Effector memory CD8-positive, alpha-beta T cell (primary cell): Measurements from ENCODE around the gene M6PR.
"Not testable (repeated sequence)": the region's sequence is repeated elsewhere in the genome, so short reads cannot be mapped to it uniquely, and the experiment has no call there.

Experiments
- ATAC-seq: fragments of 150-1000 bp; cut with Tn5 transposase; replicated peaks from 2 replicates; pipeline ENCODE4 v1.10.0; 2021; ENCODE audit warnings: mild to moderate bottlenecking, moderate library complexity
- DNase-seq, 3 experiments: peaks; one replicate each; pipeline ENCODE4 v3.0.0; 2021
- H3K27ac Mint-ChIP-seq, 2 donors: one replicate each; pipeline ENCODE4 v1.8.0; 2022; ENCODE audit warnings: mild to moderate bottlenecking in 2 of 2, mixed read lengths in 2 of 2, moderate library complexity in 2 of 2
- H3K27me3 Mint-ChIP-seq, 2 donors: one replicate each; pipeline ENCODE4 v1.8.0; 2022; ENCODE audit warnings: mixed read lengths in 2 of 2
- H3K36me3 Mint-ChIP-seq: one replicate; pipeline ENCODE4 v1.8.0; 2022; ENCODE audit warnings: mild to moderate bottlenecking, moderate library complexity, mixed read lengths; ENCODE audit not compliant: insufficient read depth
- H3K4me1 Mint-ChIP-seq, 2 donors: one replicate each; pipeline ENCODE4 v1.8.0; 2022; ENCODE audit warnings: low read depth in 2 of 2, mixed read lengths in 2 of 2
- H3K4me3 Mint-ChIP-seq, 2 donors: one replicate each; pipeline ENCODE4 v1.8.0; 2022; ENCODE audit warnings: mild to moderate bottlenecking in 2 of 2, mixed read lengths in 2 of 2, moderate library complexity in 2 of 2
- H3K9me3 Mint-ChIP-seq, 2 donors: one replicate each; pipeline ENCODE4 v1.8.0; 2022; ENCODE audit warnings: mixed read lengths in 2 of 2

M6PR gene

DNA sequence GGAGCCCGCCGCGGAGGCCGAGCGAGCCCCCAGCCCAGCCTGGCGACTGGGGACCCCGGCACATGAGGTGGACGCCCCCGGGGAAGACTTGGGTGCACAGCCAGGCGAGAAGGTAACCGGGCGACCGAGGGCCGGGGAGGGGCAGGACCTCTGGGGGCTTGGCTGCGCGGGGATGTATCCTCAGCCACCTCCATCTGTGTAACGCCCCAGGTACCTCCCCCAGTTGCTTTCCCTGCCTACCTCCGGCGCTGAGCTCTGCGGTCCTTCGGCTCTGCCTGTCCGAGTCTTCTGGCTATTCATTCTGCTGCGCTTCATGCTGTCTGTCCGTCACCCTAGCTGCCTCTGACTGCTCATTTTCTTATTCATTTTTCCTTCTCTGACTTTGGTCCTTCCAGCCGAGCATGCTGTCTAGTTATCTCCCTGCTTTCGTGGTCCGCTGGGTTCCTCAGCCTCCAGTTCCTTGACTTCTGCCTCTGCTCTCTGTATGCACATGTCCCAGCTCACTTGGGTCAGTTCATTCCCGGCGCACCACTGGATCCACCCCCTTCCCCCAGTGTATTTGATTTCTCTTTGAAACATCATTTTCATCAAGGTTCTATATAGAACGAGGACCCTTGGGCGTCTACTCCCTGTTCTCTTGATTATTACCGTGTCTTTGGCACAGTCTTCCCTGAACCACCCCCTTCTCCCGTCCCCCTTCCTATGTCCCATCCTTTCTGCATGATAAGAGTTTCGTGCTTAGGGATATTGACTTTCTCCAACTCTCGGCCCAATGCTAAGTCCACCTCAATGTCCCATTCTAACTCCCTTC is 34.5 kb downstream of the M6PR start:
- H3K27ac Mint-ChIP-seq: no peak overlapping the region
- DNase-seq: peak; percentile 49 to 58 (median 56)
- H3K9me3 Mint-ChIP-seq: no peaks in the 10 kb centered on the region

DNA sequence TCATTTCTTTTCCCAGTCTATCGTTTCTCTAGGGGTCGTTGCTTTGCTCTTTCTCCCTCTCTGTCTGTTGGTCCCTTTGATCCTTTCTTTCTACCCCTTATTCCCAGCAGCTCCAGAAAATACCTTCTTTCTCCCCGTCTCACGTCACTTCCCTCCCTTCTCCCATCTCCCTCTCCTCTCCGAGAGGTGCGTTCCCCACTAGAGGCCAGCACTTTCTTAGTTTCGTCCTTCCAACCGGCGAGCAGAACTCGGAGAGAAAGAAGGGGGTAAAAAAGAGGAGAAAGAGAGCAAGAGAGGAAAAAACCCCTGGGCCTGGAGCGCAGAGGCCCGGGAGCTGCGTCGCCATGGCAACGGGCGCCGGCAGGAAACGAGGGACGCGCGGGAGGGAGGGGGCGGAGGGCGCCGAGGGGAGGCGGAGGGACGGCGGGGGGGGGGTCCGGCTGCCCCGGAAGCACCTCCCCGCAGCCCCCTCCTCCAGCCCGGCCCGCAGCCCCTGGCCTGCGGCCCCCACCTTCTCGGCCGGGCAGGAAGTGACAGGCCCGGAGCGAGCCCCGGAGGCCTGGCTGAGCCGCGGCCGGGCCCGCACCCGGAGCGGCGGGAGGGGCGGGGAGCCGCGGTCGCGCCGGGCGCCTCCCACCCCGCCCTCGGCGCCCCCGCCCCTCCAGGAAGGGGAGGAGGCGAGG is 35.3 kb downstream of the M6PR start, which contains the start of gene PHC1:
TSS of gene PHC1 (plus strand) at position 477 of the 683 bp plus-strand sequence. CDS start 3,169 bp downstream, outside the sequence.
- H3K4me3 Mint-ChIP-seq: peak within 1 kb of the TSS; percentile 73 to 92
- H3K9me3 Mint-ChIP-seq, H3K36me3 Mint-ChIP-seq, H3K27me3 Mint-ChIP-seq, H3K4me1 Mint-ChIP-seq: not testable (repeated sequence)
- peak; percentile 52 to 59 (median 54) for DNase-seq
- peak; percentile 72 for ATAC-seq
- H3K27ac Mint-ChIP-seq: peak within 1 kb of the TSS in 1 of 2 donors; percentile 2

More for the DNA sequence above, 34.5 kb downstream of the M6PR start:
- no peaks in the 10 kb centered on the region for H3K27me3 Mint-ChIP-seq
- H3K4me1 Mint-ChIP-seq: peaks cover 4 to 6% of the 10 kb centered on the region in 2 donors
- ATAC-seq: peak; percentile 81
- peaks cover 4% of the 10 kb centered on the region for H3K36me3 Mint-ChIP-seq
- no peak overlapping the region for H3K4me3 Mint-ChIP-seq

DNA sequence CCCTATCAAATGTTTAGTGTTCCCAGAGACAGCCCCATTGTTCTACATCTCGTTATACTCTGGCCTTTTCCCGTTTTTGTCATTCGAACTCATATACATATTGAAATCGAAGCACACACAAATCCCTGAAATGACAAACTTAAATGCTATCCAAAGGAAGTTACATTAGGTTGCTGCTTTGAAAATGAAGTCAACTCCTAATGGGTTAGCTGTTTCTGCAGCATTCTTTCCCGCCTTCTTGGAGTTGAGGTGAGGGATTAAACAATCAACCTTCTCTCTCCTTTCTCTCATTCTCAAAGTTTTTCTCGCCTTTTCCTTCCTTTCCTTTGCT is 35.8 kb downstream of the M6PR start:
- no peaks in the 10 kb centered on the region for H3K27me3 Mint-ChIP-seq
- H3K36me3 Mint-ChIP-seq: peaks cover 4% of the 10 kb centered on the region
- H3K4me1 Mint-ChIP-seq: peaks cover 4 to 6% of the 10 kb centered on the region in 2 donors
- H3K4me3 Mint-ChIP-seq: peak overlapping the region; percentile 73 to 92
- ATAC-seq (no peak), DNase-seq (no peak)
- no peaks in the 10 kb centered on the region for H3K9me3 Mint-ChIP-seq
- H3K27ac Mint-ChIP-seq: no peak overlapping the region

DNA sequence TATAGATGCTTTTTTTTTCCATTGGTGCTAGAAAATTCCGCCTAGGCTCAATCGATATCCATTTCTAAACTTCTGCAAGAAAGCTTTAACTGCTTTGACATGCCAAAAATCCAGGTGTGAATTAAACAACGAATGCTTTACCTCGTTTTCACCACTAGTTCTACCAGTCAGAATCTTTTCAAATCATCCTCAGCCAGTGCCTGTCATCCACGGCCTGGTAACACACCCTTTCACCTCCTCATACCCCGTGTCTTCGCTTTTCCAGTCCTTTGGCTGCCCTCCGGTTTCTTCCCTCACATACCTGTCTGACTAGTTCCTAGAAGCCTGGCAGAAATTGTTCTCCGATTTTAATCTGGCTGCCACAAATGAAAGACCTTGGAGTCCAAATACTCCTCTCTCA is 36.5 kb downstream of the M6PR start:
- H3K4me1 Mint-ChIP-seq: peaks cover 4 to 6% of the 10 kb centered on the region in 2 donors
- peak; percentile 12 for ATAC-seq
- H3K27ac Mint-ChIP-seq: peak overlapping the region in 1 of 2 donors; percentile 2
- no peaks in the 10 kb centered on the region for H3K9me3 Mint-ChIP-seq
- H3K27me3 Mint-ChIP-seq: no peaks in the 10 kb centered on the region
- H3K36me3 Mint-ChIP-seq: peaks cover 4% of the 10 kb centered on the region
- peak in 1 of 3 experiments; percentile 23 for DNase-seq
- H3K4me3 Mint-ChIP-seq: peak overlapping the region in 1 of 2 donors; percentile 92

DNA sequence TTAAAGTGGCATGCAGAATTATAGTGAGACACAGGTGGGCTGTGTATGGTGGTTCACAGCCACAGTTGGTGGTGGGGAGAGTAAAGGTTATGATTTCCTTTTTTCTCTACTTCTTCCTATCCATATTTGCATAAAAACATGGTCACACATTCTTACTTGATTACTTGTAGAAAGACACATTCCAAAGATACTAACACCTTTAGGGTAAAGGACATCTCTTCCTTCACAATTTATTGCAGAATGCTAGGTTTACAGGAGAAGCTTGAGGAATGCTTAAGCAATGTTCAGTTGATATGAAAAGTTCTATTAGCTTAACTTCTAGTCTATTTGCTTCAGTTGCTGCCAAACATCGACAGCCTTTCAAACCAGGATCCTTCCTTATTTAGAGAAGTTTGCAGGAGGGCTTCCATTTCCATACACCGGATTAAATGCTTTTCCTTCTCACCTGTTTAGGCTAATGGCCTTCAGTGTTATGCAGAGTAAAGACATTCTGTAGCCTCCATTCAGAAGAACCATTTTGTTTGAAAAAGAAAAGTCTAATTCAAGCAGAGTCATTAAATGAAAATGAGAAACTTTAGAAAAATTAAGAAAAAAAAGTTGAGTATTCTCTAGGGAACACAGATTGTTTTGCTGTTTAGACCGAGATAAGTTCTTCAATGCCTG is 37.7 kb downstream of the M6PR start:
- DNase-seq (no peak), ATAC-seq (no peak)
- Mint-ChIP-seq H3K4me1 (peaks cover 4 to 6% of the 10 kb centered on the region in 2 donors), H3K9me3 (no peaks in the 10 kb centered on the region), H3K36me3 (peaks cover 4% of the 10 kb centered on the region), H3K27me3 (peaks cover 3 to 6% of the 10 kb centered on the region in 2 donors), H3K27ac (no peak overlapping the region), H3K4me3 (no peak overlapping the region)

DNA sequence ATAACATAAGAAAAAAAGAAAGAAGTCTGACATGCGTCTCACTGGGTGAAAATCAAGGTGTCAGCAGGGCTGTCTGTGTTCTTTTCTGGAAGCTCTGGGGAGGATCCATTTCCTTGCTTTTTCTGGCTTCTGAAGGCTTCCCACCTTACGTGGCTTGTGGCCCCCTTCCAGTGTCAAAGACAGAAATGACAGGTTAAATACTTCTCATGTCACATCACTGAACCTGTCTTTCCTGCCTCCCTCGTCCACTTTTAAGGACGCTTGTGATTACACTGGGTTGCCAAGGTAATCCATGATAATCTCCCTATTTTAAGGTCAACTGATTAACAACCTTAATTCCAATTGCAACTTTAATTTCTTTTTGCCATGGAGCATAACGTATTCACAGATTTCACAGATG is 39.7 kb downstream of the M6PR start:
- peaks cover 8 to 9% of the 10 kb centered on the region in 2 donors for H3K27me3 Mint-ChIP-seq
- no peaks in the 10 kb centered on the region for H3K9me3 Mint-ChIP-seq
- peaks cover 4 to 6% of the 10 kb centered on the region in 2 donors for H3K4me1 Mint-ChIP-seq
- no peak overlapping the region for H3K4me3 Mint-ChIP-seq
- H3K27ac Mint-ChIP-seq: no peak overlapping the region
- no peak for DNase-seq
- peaks cover 4% of the 10 kb centered on the region for H3K36me3 Mint-ChIP-seq
- ATAC-seq: no peak

DNA sequence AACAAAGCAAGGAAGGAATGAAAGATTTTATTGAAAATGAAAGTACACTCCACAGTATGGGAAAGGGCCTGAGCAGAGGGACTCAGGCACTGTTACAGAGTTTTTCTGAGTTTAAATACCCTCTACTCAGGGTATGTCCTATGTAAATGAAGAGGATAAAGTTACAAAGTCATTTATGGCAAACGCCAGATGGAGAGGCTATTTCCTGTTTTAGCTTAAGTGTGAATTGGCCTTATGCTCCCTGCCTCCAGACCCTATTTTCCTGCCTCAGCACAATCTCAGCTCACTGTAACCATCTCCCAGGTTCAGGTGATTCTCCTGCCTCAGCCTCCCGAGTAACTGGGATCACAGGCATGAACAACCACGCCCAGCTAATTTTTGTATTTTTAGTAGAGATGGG is 41.9 kb downstream of the M6PR start:
- H3K27ac Mint-ChIP-seq: no peak overlapping the region
- H3K9me3 Mint-ChIP-seq: no peaks in the 10 kb centered on the region
- no peak for DNase-seq
- ATAC-seq: no peak
- H3K4me1 Mint-ChIP-seq: no peaks in the 10 kb centered on the region
- peaks cover 17 to 19% of the 10 kb centered on the region in 2 donors for H3K27me3 Mint-ChIP-seq
- no peak overlapping the region for H3K4me3 Mint-ChIP-seq
- H3K36me3 Mint-ChIP-seq: no peaks in the 10 kb centered on the region

DNA sequence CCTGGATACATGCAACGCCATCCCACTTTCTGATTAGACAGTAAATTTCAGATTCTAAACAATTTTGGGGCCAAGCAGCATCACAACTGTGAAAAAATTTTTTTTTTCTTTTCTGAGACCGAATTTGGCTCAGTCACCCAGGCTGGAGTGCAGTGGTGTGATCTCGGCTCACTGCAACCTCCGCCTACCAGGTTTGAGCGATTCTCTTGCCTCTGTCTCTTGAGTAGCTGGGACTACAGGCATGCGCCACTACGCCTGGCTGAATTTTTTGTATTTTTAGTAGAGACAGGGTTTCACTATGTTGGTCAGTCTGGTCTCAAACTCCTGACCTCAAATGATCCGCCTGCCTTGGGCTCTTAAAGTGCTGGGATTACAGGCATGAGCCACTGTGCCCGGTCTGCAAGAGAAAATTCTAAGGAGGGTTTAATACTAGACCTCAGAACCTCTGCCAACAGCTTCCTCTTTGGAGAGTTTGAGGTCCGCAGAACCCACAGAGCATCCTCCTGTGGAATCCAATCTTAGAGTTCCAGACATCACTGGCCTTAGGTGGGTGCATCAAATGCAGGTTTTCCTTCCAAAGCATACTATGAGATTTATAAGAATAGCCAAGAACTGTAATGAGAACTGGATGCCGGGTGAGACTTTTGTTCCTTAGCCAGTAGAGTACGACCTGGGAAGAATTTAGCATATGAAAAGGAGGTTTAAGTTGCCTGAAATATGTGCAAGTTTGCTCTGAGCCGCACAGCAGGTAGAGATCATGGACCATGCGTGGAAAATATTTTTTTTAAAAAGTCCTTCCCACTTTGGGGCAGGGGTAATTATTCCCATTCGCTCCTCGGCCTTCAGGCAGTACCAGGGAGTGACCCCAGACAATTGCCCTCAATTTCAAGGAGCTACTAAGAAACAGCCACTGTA is 42.9 kb downstream of the M6PR start:
- H3K4me1 Mint-ChIP-seq: no peaks in the 10 kb centered on the region
- no peak for ATAC-seq
- no peaks in the 10 kb centered on the region for H3K36me3 Mint-ChIP-seq
- H3K27ac Mint-ChIP-seq: no peak overlapping the region
- H3K4me3 Mint-ChIP-seq: no peak overlapping the region
- no peak for DNase-seq
- H3K9me3 Mint-ChIP-seq: no peaks in the 10 kb centered on the region
- H3K27me3 Mint-ChIP-seq: peaks cover 17 to 21% of the 10 kb centered on the region in 2 donors

DNA sequence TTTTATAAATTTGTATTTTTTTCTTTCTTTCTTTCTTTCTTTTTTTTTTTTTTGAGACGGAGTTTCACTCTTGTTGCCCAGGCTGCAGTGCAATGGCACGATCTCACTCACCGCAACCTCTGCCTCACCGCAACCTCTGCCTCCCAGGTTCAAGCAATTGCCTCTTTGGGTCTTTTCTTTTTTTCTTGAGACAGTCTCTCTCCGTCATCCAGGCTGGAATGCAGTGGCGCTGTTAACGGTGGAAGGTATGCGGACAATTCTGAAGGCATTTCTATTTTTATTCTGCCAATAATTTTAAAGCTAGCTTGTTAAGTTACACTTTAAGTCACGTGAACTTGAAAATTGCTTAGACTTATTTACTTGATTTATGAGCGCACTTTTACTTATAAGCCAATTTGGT is 43.9 kb downstream of the M6PR start:
- DNase-seq: no peak
- H3K27ac Mint-ChIP-seq: no peak overlapping the region
- ATAC-seq: no peak
- no peaks in the 10 kb centered on the region for H3K36me3 Mint-ChIP-seq
- H3K4me3 Mint-ChIP-seq: no peak overlapping the region
- no peaks in the 10 kb centered on the region for H3K4me1 Mint-ChIP-seq
- H3K9me3 Mint-ChIP-seq: no peaks in the 10 kb centered on the region
- H3K27me3 Mint-ChIP-seq: peaks cover 17 to 21% of the 10 kb centered on the region in 2 donors

DNA sequence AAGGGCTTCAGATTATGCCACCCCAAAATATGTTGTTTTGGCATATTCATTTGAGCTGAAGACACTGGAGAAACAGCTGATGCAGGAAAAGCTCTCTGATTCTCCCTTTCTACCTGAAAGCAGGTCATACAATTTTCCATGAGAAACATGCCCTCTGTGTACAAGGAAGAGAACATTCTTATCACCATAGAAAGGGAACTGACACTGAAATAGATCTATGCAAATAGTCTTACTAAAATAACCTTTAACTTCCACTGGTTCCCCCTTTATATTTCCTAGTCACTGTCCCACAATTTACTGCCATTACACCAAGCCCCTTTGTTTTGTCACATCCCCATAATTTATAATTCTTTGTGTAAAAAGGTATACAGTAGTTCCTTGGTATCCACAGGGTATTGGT is 44.8 kb downstream of the M6PR start:
- Mint-ChIP-seq H3K27me3 (peaks cover 17 to 21% of the 10 kb centered on the region in 2 donors), H3K27ac (no peak overlapping the region), H3K4me3 (no peak overlapping the region), H3K4me1 (no peaks in the 10 kb centered on the region), H3K36me3 (no peaks in the 10 kb centered on the region), H3K9me3 (no peaks in the 10 kb centered on the region)
- ATAC-seq: no peak
- no peak for DNase-seq

DNA sequence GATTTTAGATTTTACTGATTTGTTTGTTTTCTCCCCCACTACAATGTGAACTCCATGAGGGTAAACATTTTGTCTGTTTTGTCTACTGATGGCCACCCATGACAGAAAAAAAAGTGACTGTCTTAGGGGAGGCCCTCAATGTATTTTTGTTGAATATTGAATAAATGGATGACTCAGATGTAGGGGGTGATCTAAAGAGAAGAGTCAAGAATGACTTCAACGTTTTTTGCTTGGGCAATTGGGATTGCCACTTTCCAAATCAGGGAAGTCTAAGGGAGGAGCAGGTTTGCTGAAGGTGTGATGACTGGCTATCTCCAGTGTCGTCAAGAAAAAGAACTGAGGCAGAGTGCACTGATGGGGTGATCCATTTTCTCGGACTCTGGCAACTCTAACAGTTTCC is 45.8 kb downstream of the M6PR start:
- Mint-ChIP-seq H3K27ac (no peak overlapping the region), H3K9me3 (no peaks in the 10 kb centered on the region), H3K36me3 (no peaks in the 10 kb centered on the region), H3K4me1 (no peaks in the 10 kb centered on the region), H3K4me3 (no peak overlapping the region), H3K27me3 (peaks cover 17 to 26% of the 10 kb centered on the region in 2 donors)
- ATAC-seq (no peak), DNase-seq (no peak)

DNA sequence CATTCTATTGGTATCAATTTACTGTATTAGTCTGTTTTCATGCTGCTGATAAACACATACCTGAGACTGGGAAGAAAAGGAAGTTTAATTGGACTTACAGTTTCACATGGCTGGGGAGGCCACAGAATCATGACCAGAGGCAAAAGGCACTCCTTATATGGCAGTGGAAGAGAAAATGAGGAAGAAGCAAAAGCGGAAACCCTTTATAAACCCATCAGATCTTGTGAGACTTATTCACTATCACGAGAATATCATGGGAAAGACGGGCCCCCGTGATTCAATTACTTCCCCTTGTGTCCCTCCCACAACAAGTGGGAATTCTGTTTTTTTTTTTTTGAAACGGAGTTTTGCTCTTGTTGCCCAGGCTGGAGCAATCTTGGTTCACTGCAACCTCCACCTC is 46.7 kb downstream of the M6PR start:
- not testable (repeated sequence) for H3K4me3 Mint-ChIP-seq, H3K4me1 Mint-ChIP-seq, H3K9me3 Mint-ChIP-seq, H3K27ac Mint-ChIP-seq, H3K36me3 Mint-ChIP-seq, DNase-seq, ATAC-seq
- H3K27me3 Mint-ChIP-seq: peaks cover 18 to 28% of the 10 kb centered on the region in 2 donors

DNA sequence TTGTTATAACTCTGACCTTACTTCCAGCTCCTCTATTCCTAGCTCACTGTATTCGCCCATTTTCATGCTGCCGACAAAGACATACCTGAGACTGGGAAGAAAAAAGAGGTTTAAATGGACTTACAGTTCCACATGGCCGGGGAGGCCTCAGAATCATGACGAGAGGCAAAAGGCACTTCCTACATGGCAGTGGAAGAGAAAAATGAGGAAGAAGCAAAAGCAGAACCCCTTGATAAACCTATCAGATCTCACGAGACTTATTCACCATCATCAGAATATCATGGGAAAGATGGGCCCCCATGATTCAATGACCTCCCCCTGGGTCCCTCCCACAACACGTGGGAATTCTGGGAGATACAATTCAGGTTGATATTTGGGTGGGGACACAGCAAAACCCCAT is 49.6 kb downstream of the M6PR start:
- Mint-ChIP-seq H3K4me1 (no peaks in the 10 kb centered on the region), H3K27me3 (peaks cover 23 to 35% of the 10 kb centered on the region in 2 donors), H3K36me3 (no peaks in the 10 kb centered on the region), H3K9me3 (no peaks in the 10 kb centered on the region), H3K27ac (no peak overlapping the region), H3K4me3 (no peak overlapping the region)
- DNase-seq (no peak), ATAC-seq (no peak)
